HG03095 (cell line): ENCODE measurements around the gene CDK5RAP3.

Experiments
- ATAC-seq: cut with Tn5 transposase; IDR thresholded peaks from one replicate; pipeline ENCODE4 v1.9.1; 2021; ENCODE audit warnings: moderate library complexity; ENCODE audit not compliant: unreplicated experiment

CDK5RAP3 gene

GRCh38 chr17:48022901-48023300 lies 52.0 kb downstream of the CDK5RAP3 start:
- ATAC-seq, result no peak

GRCh38 chr17:48023400-48024148 lies 52.7 kb downstream of the CDK5RAP3 start:
- ATAC-seq, result no peak

- ATAC-seq, result no peak
These were observed 53.5 kb downstream of the CDK5RAP3 start for GRCh38 chr17:48024149-48025039.

- ATAC-seq, result peak; percentile 74
These were observed 54.4 kb downstream of the CDK5RAP3 start for GRCh38 chr17:48025040-48025903.

- no peak for ATAC-seq
These were observed 55.1 kb downstream of the CDK5RAP3 start for GRCh38 chr17:48025904-48026501.

GRCh38 chr17:48026502-48027321 lies 55.8 kb downstream of the CDK5RAP3 start:
- ATAC-seq, result no peak

- no peak for ATAC-seq
These were observed 56.5 kb downstream of the CDK5RAP3 start for GRCh38 chr17:48027322-48027981.

GRCh38 chr17:48028736-48029135 lies 57.8 kb downstream of the CDK5RAP3 start:
- no peak for ATAC-seq

- ATAC-seq, result no peak
These were observed 59.6 kb downstream of the CDK5RAP3 start for GRCh38 chr17:48030531-48030930.
